ENCODE data around the gene CD180.

GRCh38 chr5:67193439-67193807 lies 3.2 kb downstream of the CD180 start:
- no peak for TF ChIP-seq CTCF (IDR thresholded peaks at IDR 0.05; ENCODE audit: low read depth, low read length, poor library complexity, severe bottlenecking)
- no peak for TF ChIP-seq EZH2phosphoT487 (IDR thresholded peaks at IDR 0.05; ENCODE audit: borderline replicate concordance, low read length)

Data from DOHH2 (cell line).